SHP77 (cell line): ENCODE results near the gene FAM111A.

Experiments
- DNase-seq, 2 experiments: peaks; one replicate each; lab custom pipeline; 2025; lab: John Stamatoyannopoulos, UW

Gene FAM111A

GRCh38 chr11:59141673-59142460 is 789 bp upstream of the FAM111A start:
- DNase-seq: no peak

- no peak for DNase-seq
These were observed 1.4 kb downstream of the FAM111A start for GRCh38 chr11:59144096-59144495.

- no peak for DNase-seq
These were observed 2.1 kb downstream of the FAM111A start for GRCh38 chr11:59144579-59145345.

DNA sequence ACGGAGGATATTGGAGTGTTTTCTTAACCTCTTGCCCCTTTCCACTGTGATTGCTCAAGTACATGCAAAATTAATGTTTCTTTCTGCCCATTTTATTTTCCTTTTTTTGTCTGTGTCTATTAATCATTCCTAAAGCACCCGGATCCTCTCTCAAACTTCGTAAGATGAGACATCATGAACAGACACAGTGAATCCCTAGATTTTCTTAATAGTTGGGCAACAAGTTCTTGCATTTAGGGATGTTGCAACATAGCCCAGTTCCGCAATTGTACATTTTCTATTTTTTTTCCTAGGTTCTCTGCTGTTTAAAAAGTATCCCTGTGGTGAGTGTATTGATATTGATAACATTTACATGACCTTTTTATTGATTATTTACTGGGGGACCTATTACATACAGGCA is 2.9 kb downstream of the FAM111A start:
- DNase-seq: no peak

DNA sequence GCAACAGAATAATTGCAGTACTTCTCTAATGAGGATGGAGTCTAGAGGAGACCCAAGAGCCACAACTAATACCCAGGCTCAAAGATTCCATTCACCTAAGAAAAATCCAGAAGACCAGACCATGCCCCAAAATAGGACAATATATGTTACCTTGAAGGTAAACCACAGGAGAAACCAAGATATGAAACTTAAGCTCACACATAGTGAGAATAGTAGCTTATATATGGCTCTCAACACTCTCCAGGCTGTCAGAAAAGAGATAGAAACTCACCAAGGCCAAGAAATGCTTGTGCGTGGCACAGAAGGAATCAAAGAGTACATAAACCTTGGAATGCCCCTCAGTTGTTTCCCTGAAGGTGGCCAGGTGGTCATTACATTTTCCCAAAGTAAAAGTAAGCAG is 9.1 kb downstream of the FAM111A start:
- DNase-seq: no peak

DNA sequence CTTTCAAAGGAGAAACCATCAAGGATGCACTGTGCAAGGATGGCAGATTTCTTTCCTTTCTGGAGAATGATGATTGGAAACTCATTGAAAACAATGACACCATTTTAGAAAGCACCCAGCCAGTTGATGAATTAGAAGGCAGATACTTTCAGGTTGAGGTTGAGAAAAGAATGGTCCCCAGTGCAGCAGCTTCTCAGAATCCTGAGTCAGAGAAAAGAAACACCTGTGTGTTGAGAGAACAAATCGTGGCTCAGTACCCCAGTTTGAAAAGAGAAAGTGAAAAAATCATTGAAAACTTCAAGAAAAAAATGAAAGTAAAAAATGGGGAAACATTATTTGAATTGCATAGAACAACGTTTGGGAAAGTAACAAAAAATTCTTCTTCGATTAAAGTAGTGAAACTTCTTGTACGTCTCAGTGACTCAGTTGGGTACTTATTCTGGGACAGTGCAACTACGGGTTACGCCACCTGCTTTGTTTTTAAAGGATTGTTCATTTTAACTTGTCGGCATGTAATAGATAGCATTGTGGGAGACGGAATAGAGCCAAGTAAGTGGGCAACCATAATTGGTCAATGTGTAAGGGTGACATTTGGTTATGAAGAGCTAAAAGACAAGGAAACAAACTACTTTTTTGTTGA is 9.8 kb downstream of the FAM111A start:
- DNase-seq: no peak

- DNase-seq: no peak
These were observed 12.0 kb downstream of the FAM111A start for GRCh38 chr11:59154610-59155009.

- no peak for DNase-seq
These were observed 14.8 kb downstream of the FAM111A start for GRCh38 chr11:59157433-59157832.

- DNase-seq: peak in 1 of 2 experiments; percentile 6
These were observed 15.8 kb downstream of the FAM111A start for GRCh38 chr11:59158206-59159068.

DNA sequence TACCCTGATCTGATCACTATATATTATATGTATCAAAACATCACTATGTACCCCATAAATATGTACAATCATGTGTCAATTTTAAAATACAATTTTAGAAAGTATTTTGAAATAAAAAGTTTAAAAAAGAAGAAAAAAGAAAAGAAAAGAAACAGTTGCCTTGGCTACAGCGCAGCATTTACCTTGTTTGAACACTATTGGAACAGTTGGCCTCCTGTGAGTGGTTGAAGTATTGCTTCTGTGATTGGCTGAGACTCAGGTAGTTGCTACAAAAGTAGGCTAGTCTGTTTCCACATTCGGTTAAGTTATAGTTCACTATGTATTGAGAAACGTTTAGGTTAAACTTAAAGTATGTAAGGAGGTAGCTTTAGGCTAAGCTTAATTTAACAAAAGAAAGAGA is 21.4 kb downstream of the FAM111A start:
- no peak for DNase-seq

DNA sequence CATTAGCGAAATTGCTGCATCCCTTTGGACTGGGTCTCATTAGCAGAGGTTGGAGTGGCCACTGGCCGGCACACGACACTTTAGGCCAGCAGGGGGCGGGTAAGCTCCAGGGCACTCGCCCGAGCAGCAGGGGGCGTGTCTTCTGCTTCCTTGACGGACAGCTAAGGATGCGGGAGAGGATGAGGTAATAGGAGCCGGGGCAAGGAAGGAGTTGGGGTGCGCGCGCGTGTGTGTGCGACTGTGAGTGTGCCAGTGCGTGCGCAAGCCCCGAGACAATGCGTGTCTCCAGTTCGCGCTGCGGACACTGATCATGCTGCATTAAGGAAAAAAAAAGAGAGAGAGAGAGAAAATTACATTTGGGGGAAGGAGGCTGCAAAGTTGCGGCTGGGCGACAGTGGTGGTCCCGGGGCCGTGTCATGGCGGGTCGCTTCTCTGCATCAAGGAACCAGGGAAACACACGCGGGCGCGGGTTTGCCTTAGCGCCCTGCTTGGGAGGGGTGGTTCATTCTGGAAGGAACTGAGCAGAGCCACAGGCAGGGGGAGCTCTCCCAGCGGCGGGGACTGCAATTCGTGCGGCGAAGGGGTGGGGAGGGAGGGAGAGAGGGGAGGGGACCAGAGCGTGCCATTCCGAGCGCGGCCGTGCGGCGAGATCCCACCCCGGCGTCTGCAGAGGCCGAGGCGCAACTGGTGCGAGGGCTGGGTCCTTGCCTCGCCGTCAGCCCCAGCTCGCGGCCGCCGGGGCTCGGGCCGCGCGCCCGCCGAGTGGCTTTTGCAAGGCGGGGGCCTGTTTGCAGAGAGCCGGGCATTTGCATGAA is 29.1 kb downstream of the FAM111A start, which contains the start of gene DTX4:
TSS of gene DTX4 (plus strand) at position 625 of the 815 bp plus-strand sequence. CDS start 464 bp downstream, outside the sequence.
- peak; percentile 59 to 60 for DNase-seq

- DNase-seq: no peak
These were observed 29.9 kb downstream of the FAM111A start for GRCh38 chr11:59172345-59173079.

DNA sequence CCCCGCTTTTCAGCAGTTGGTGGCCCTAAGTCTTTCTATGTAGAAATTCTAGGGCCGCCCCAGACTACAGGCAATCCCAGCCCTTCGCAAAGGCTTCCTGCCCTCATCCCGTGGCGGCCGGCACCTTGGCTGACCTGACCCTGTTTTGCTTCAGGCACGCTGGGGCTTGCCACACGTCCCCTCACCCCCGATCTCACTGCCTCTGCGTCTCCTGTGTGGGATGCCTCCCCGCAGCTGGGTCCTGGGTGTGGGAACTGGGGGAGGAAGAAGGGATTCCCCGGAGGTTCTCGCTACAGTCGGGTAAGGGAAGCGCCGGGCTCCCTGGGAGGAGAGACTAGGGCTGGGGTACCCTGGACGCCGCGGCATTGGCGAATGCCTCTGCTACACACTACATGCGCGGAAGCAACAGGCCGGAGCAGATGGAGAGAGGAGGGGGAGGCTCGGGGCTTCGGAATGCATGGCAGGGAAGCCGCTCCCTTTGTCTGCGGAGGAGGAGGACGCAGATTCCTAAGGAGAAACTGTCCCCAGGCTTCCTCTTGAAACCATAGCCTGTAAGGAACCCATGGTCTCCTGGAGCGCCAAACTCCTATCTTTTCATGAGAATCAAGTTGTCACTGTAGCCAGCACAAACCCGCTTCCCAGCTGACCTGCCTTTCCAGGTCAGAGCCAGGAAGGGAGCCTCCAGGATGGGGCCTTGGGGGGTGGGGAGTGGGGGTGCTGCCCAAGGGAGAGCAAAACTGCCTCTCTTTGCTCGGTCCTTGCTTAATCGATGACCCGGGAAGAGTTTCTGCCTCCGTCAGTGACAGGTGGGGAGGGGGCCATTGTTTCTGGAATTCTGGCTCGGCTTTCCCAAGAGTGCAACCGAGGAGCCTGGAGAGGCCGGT is 30.7 kb downstream of the FAM111A start:
- DNase-seq: no peak

DNA sequence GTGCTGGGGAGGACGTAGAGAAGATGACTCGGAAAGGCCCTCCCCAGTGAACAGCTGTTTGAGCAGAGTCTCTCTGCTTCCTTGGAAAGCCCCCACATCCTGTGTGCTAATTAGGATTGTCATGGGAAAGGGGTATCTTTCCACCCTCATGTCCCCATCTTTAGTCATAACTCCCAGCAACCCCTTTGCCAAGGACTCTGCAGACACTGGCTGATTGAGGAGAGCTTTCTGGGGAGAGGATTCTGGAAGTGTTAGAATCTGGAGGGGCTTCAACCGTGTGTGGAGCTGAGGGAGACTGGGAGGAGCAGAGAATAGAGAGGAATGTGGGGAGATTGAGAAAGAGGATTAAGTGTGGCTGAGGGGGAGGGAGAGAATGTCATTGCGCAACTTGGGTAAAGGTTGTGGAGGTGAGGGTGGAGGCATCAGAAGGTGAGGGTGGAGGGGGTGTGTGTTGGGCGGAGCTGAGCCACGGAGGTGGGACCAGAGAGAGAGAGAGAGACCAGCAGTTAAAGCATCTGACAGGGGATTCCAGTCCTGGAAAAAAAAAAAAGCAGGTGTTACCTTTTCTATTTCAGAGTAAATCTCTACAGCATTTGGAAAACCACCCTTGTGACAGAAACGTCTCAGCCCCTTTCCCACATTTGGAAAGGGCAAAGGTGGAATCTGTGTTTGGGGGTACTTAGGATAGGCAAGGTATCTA is 31.5 kb downstream of the FAM111A start:
- DNase-seq: no peak

- no peak for DNase-seq
These were observed 32.0 kb downstream of the FAM111A start for GRCh38 chr11:59174664-59175033.

- no peak for DNase-seq
These were observed 32.4 kb downstream of the FAM111A start for GRCh38 chr11:59175091-59175501.

DNA sequence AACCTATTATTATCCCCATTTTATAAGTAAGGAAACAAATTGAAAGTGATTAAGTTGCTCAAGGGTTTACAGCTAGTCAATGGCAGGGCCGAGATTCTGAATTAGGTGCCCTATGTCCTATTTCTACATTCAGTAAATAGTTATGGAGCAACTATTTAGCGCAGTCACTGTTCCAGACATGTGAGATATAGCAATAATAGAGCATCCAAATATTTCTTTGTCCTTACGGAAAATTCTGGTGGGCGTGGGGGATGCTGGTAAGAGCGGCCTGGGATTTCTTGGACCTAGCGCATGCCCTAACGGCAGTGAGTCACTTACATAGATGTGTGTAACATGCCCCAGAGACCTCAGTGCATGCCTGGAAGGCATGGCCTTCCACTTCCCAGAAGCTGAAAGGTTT is 33.7 kb downstream of the FAM111A start:
- no peak for DNase-seq

DNA sequence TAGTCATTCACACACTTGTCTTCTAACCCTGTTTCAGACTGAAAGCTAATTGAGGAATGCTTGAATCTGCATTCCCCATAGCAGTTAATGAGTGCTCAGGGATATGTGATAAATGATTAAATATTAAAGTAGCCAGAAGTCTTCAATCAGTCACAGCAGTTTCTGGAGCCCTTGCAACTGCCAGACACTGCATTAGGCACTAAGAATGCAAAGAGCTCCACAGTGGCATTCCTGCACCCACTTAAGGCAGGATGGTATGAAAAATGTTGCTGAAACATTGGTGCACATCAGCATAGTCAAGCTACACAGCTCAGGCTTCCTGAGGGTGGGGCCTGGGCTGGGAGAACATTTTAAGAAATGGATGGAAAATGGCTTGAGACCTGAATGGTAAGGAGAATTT is 35.7 kb downstream of the FAM111A start:
- DNase-seq: no peak

DNA sequence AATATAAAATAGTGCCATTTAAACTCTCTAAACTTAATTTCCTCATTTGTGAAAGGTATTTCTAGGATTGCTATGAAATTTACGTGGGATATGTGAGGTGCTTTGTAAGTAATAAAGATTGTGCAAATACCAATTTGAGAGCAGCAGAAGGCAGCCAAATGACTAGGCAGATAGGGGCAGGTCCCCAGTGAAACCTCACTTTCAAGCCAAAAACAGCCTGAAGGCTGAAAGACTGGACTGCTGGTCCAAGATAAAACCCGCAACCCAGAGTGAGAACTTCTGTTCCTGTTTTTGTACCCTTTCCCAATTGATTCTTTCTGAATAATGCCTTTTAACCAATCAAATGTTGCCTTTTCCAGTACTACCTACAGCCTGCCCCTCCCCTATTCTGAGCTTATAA is 36.5 kb downstream of the FAM111A start:
- DNase-seq: no peak
